Neural cell (in vitro differentiated cells): ENCODE data around the gene KIRREL3.

Source experiments
- EP300 ChIP-seq: fragments of 450-650 bp; conservative IDR thresholded peaks from 2 replicates; pipeline ENCODE4 v1.6.1; 2014; ENCODE audit warnings: antibody characterized with exemption, mild to moderate bottlenecking, moderate library complexity; ENCODE audit not compliant: poor library complexity, severe bottlenecking
- EZH2 ChIP-seq: fragments of 200-600, 300-800 bp; shearing (Covaris generic), sonication (generic); IDR thresholded peaks from 2 replicates; pipeline ENCODE4 v1.6.1; 2014; ENCODE audit warnings: antibody characterized with exemption, low read length, borderline replicate concordance, mild to moderate bottlenecking; ENCODE audit not compliant: insufficient read depth, poor library complexity, severe bottlenecking
- MXI1 ChIP-seq: fragments of 450-650 bp; conservative IDR thresholded peaks from 2 replicates; pipeline ENCODE4 v1.6.1; 2014; ENCODE audit warnings: antibody characterized with exemption, mild to moderate bottlenecking; ENCODE audit not compliant: poor library complexity, severe bottlenecking
- POLR2AphosphoS5 ChIP-seq: IDR thresholded peaks from 2 replicates; pipeline ENCODE4 v1.6.1; 2012
- RAD21 ChIP-seq: fragments of 450-650 bp; conservative IDR thresholded peaks from 2 replicates; pipeline ENCODE4 v1.6.1; 2014; ENCODE audit warnings: antibody characterized with exemption, mild to moderate bottlenecking, moderate library complexity
- REST ChIP-seq: IDR thresholded peaks from 2 replicates; pipeline ENCODE4 v1.6.1; 2012; ENCODE audit warnings: borderline replicate concordance
- TAF1 ChIP-seq: IDR thresholded peaks from 2 replicates; pipeline ENCODE4 v1.6.1; 2012; ENCODE audit warnings: low read depth
- TF ChIP-seq, protein P1 (sequence below): fragments of 450-650 bp; IDR thresholded peaks from 2 replicates; pipeline ENCODE4 v1.5.1; 2014; ENCODE audit warnings: antibody characterized with exemption, mild to moderate bottlenecking, moderate library complexity; ENCODE audit not compliant: poor library complexity, severe bottlenecking

- TF ChIP-seq, protein P1, sequence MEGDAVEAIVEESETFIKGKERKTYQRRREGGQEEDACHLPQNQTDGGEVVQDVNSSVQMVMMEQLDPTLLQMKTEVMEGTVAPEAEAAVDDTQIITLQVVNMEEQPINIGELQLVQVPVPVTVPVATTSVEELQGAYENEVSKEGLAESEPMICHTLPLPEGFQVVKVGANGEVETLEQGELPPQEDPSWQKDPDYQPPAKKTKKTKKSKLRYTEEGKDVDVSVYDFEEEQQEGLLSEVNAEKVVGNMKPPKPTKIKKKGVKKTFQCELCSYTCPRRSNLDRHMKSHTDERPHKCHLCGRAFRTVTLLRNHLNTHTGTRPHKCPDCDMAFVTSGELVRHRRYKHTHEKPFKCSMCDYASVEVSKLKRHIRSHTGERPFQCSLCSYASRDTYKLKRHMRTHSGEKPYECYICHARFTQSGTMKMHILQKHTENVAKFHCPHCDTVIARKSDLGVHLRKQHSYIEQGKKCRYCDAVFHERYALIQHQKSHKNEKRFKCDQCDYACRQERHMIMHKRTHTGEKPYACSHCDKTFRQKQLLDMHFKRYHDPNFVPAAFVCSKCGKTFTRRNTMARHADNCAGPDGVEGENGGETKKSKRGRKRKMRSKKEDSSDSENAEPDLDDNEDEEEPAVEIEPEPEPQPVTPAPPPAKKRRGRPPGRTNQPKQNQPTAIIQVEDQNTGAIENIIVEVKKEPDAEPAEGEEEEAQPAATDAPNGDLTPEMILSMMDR, result no peak
- TF ChIP-seq POLR2AphosphoS5 (no peak), REST (no peak), EZH2 (no peak), RAD21 (no peak), EP300 (no peak), MXI1 (no peak), TAF1 (no peak)
Measured at GRCh38 chr11:126585774-126586491, 414.6 kb downstream of the KIRREL3 start.
